GM19438 (cell line): Measurements from ENCODE around the gene CD177.
"Not testable (repeated sequence)": the region's sequence is repeated elsewhere in the genome, so short reads cannot be mapped to it uniquely, and the experiment has no call there.

Experiments
- ATAC-seq: cut with Tn5 transposase; IDR thresholded peaks from one replicate; pipeline ENCODE4 v1.9.1; 2021; ENCODE audit warnings: low read depth; ENCODE audit not compliant: unreplicated experiment

CD177 gene

GRCh38 chr19:43331435-43332010 is 22.0 kb upstream of the CD177 start:
- no peak for ATAC-seq

GRCh38 chr19:43332058-43332922 is 21.2 kb upstream of the CD177 start:
- ATAC-seq, result no peak

DNA sequence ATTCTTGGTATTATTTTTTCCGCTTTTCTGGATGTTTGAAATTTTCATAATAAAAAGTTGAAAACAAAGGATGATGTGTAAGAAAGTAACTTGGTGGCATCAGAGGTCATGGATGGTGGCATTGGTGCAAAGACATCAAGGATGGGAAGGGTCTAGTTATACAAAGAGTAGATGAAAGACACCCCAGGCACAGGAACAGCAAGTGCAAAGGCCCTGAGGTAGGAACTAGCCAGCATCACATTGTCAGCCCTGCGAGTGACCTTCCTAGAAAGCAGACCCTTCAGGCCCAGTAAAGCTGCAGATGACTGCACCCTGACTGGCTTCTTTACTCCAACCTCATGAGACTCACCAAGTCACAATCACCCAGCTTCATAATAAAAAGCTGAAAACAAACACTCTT is 17.0 kb upstream of the CD177 start:
- not testable (repeated sequence) for ATAC-seq

- ATAC-seq, result no peak
Observed at GRCh38 chr19:43337737-43338136, 15.7 kb upstream of the CD177 start.

DNA sequence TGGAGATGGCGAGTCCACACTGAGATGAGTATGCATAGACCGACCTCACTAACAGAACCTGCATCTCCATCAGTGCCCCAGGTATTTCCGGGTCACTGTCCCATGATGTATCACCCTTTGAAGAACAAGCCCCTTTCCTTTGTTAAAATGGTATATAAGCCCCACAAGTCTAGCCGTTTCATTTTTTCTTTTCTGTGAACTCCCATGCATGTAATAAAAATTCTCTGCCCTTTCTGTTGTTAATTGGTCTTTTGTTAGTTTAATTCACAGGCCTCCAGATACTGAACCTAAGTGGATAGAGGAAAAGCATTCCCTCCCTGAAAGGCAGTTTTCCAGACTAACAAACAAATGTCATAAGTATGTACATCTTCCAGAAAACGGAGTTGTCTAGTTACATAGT is 15.0 kb upstream of the CD177 start:
- ATAC-seq, result no peak

- not testable (repeated sequence) for ATAC-seq
Observed at GRCh38 chr19:43339243-43339930, 14.1 kb upstream of the CD177 start.

DNA sequence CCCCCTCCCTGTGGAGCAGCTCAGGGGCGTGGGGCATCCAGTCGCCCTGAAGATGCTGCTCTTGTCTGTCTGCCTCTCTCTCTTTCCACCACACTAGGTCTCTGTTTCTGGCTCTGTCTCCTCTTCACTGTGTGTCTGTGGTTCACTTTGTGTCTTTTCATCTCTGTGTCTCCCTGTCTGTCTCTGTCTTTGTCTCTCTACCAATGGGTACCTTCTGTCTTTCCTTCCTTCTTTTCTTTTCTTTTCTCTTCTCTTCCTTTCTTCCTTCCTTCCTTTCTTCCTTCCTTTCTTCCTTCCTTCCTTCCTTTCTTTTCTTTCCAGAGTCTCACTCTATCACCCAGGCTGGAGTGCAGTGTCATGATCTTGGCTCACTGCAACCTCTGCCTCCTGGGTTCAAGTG is 13.4 kb upstream of the CD177 start:
- not testable (repeated sequence) for ATAC-seq

- ATAC-seq, result not testable (repeated sequence)
Observed at GRCh38 chr19:43341098-43341497, 12.4 kb upstream of the CD177 start.

- ATAC-seq, result not testable (repeated sequence)
Observed at GRCh38 chr19:43342104-43342503, 11.4 kb upstream of the CD177 start.

GRCh38 chr19:43344347-43344925 is 9.1 kb upstream of the CD177 start:
- ATAC-seq, result not testable (repeated sequence)

GRCh38 chr19:43349813-43350212 is 3.7 kb upstream of the CD177 start:
- ATAC-seq, result not testable (repeated sequence)

DNA sequence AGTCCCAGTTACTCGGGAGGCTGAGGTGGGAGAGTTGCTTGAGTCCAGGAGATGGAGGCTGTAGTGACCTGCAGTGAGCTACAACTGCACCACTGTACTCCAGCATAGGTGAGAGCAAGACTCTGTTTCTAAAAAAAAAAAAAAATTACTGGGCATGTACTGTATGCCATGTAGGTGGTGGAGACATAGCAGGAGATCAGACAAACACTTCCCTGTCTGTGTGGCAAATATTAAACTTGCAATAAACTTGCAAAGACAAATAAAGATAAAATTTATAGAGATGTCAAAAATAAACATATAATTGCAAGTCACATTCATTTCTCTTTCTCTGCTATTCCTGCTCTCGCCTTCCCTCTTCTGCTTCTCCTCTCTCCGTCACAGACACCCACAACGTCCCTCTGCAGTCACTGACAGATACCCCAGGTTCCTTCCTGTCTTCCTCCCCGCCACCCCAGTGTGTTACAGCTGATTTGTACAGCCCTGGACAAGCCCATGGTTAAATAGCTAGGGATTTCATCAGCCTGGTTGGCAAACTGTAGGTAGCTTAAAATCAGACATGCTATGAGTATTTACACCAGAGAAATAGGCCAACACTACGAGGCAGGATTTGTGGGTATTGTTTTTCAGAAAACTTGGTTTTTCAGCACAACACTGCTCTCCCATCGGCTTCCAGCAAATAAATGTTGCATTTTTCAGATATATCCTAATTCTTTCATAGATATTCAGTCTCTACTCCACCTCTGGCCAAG is 1.3 kb upstream of the CD177 start:
- no peak for ATAC-seq

DNA sequence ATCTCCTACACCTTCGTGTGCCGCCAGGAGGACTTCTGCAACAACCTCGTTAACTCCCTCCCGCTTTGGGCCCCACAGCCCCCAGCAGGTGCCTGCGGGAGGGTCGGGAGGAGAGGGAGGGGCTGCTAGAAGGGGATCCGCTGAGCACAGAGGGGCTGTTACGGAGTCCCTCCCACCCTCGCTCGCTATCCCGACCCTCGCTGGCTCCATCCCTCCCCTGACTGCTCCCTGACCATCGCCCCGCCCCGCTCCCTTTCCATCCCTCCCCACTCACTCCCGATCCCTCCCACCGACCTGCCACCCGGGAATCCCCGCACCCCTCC is 780 bp downstream of the CD177 start:
- no peak for ATAC-seq

- ATAC-seq, result not testable (repeated sequence)
Observed at GRCh38 chr19:43356749-43357148, 3.3 kb downstream of the CD177 start.

DNA sequence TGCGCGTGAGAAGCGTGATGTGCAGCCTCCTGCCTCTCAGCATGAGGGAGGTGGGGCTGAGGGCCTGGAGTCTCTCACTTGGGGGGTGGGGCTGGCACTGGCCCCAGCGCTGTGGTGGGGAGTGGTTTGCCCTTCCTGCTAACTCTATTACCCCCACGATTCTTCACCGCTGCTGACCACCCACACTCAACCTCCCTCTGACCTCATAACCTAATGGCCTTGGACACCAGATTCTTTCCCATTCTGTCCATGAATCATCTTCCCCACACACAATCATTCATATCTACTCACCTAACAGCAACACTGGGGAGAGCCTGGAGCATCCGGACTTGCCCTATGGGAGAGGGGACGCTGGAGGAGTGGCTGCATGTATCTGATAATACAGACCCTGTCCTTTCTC is 8.7 kb downstream of the CD177 start:
- no peak for ATAC-seq

GRCh38 chr19:43362745-43363144 is 9.3 kb downstream of the CD177 start:
- no peak for ATAC-seq

DNA sequence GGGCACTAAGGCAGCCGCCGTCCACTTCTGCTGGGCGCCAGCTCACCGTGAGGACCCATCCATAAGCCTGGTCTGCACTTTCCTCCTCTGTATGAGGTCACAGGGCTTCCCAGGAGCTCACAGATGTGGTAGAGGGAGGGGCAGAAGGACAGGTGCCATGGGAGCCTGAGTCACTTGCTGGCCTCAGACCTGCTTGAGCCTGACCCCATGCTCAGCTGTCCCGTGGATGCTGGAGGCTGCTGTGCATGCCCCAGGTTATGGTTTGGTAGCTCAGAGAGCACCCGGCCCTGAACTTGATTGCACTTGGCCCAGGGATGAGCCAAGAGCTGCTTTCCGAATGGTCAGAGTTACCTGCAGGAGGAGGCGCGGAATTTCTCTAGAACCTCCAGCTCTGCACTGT is 12.2 kb downstream of the CD177 start:
- not testable (repeated sequence) for ATAC-seq

- no peak for ATAC-seq
Observed at GRCh38 chr19:43367822-43368221, 14.3 kb downstream of the CD177 start.

DNA sequence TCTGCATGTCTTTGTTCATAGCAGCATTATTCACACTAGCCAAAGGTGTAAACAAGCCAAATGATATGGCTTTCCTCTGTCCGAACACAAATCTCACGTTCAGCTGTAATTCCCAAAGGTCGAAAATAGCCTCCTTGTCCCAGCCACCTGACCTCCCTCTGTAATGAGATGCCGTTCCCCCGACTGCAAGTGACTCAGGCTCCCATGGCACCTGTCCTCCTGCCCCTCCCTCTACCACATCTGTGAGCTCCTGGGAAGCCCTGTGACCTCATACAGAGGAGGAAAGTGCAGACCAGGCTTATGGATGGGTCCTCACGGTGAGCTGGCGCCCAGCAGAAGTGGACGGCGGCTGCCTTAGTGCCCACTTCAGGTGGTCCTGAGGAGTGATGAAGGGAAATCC is 15.4 kb downstream of the CD177 start:
- ATAC-seq, result not testable (repeated sequence)

DNA sequence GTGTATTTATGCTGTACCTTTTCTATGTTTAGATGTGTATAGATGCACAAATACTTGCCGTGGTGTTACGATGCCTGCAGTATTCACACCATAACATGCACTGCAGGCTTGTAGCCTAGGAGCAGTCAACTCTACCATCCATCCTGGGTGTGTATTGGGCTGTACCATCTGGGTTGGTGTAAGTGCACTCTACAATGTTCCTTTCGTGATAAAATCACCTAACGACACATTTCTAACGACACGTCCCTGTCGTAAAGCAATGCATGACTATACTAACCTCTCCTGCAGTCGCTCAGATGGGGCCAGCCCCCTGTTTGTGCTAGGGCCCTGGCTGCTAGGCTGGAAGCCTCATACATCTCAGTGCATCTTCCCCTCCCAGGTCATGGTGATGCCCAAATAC is 18.4 kb downstream of the CD177 start:
- no peak for ATAC-seq

DNA sequence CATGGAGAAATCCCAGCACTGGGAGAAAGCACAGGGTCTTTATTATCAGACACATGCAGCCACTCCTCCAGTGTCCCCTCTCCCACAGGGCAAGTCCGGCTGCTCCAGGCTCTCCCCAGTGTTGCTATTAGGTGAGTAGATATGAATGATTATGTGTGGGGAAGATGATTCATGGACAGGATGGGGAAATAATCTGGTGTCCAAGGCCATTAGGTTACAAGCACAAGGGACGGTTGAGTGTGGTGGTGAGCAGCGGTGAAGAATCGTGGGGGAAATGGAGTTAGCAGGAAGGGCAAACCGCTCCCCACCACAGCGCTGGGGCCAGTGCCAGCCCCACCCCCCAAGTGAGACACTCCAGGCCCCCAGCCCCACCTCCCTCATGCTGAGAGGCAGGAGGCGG is 19.0 kb downstream of the CD177 start:
- no peak for ATAC-seq
